ENCODE measurements around the gene BHLHA9. TPM values are rescaled to one million over a fixed set of nuclear protein-coding genes. Genes with fewer than 3 reads are reported as not detected.
A peak's percentile ranks its signal among the peaks of the same experiment; 100 is the strongest.
"Not testable (repeated sequence)": the region's sequence is repeated elsewhere in the genome, so short reads cannot be mapped to it uniquely, and the experiment has no call there.

The BHLHA9 gene
- total RNA-seq, 2 donors from 2014 or later, result not detected

DNA sequence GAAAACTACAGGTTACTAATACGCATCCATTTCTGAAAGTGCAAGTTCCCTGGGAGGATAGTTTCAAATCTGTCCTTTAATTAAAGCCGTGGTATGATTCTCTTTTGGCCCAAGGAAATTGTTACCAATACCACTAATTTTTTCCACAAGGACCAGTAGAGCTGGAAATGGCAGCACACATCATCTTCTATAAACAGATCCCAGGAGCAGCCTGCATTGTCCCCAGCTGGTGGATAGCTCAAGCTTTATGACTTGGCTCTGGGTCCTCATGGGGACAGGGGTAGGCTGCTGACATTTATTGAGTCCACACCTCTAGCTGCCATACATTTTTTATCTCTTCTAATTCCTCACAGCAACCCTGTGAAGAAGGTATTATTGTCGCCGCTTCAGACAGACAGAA lies 35.8 kb upstream of the BHLHA9 start:
- no peaks in the 10 kb centered on the region for H3K9me3 Mint-ChIP-seq
- ATAC-seq (replicated peaks), result no peak

DNA sequence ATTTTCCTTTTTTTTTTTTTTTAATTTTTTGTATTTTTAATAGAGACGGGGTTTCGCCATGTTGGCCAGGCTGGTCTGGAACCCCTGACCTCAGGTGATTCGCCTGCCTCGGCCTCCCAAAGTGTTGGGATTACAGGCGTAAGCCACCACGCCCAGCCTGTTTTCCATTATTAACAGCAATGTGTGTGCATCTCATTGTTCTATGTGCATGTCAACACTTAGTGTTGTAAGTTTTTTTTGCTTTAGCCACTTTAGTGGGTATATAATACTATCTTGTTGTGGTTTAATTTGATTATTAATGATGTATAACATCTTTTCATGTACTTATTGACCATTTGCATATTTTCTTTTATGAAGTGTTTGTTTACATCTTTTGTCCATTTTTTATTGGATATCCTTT lies 32.8 kb upstream of the BHLHA9 start:
- no peaks in the 10 kb centered on the region for H3K36me3 Mint-ChIP-seq (ENCODE audit: low read depth)
- peaks cover 18% of the 10 kb centered on the region for H3K27me3 Mint-ChIP-seq
- ATAC-seq (replicated peaks), result no peak
- H3K4me3 Mint-ChIP-seq, result no peak overlapping the region
- H3K4me1 Mint-ChIP-seq, result peaks cover 7% of the 10 kb centered on the region
- no peak overlapping the region for H3K27ac Mint-ChIP-seq
- no peaks in the 10 kb centered on the region for H3K9me3 Mint-ChIP-seq

More for the DNA sequence above, 35.8 kb upstream of the BHLHA9 start:
- H3K4me3 Mint-ChIP-seq, result no peak overlapping the region
- H3K27ac Mint-ChIP-seq, result no peak overlapping the region
- H3K27me3 Mint-ChIP-seq, result peaks cover 20% of the 10 kb centered on the region
- peaks cover 7% of the 10 kb centered on the region for H3K36me3 Mint-ChIP-seq (ENCODE audit: low read depth)
- H3K4me1 Mint-ChIP-seq, result peaks cover 5% of the 10 kb centered on the region

DNA sequence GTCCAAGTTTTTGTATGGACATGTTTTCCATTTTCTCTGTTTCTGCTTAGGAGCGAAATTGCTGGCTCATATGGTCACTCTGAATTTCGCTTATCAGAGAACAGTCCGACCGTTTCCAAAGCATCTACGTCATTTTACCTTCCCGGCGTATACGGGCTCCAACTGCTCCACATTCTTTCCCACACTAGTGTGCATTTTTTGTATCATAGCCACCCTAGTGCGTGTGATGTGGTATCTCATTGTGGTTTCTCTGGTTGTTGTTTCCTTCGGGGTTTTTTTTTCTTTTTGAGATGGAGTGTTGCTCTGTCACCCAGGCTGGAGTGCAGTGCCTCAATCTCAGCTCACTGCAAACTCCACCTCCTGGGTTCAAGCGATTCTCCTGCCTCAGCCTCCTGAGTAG lies 31.0 kb upstream of the BHLHA9 start:
- Mint-ChIP-seq H3K27ac (no peak overlapping the region), H3K4me3 (no peak overlapping the region), H3K9me3 (no peaks in the 10 kb centered on the region), H3K4me1 (peaks cover 7% of the 10 kb centered on the region), H3K36me3 (ENCODE audit: low read depth) (no peaks in the 10 kb centered on the region), H3K27me3 (peaks cover 12% of the 10 kb centered on the region)
- ATAC-seq (replicated peaks), result peak; percentile 21

DNA sequence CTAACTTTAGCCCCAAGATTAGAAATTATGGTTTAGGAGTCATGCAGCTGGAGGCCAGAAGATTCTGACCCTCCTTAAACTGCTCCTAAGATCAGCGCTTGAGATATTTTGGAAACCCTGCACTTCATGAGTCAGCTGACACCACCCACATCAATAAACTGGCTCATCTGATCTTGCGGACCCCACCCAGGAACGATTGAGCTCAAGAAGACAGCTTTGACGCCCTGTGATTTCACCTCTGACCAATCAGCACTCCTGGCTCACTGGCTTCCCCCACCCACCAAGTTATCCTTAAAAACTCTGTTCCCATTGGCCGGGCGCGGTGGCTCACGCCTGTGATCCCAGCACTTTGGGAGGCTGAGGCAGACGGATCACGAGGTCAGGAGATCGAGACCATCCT lies 29.8 kb upstream of the BHLHA9 start:
- H3K9me3 Mint-ChIP-seq; H3K4me1 Mint-ChIP-seq; H3K27ac Mint-ChIP-seq; ATAC-seq (replicated peaks); H3K36me3 Mint-ChIP-seq (ENCODE audit: low read depth): not testable (repeated sequence)
- Mint-ChIP-seq H3K4me3 (peak overlapping the region; percentile 39), H3K27me3 (peaks cover 11% of the 10 kb centered on the region)

DNA sequence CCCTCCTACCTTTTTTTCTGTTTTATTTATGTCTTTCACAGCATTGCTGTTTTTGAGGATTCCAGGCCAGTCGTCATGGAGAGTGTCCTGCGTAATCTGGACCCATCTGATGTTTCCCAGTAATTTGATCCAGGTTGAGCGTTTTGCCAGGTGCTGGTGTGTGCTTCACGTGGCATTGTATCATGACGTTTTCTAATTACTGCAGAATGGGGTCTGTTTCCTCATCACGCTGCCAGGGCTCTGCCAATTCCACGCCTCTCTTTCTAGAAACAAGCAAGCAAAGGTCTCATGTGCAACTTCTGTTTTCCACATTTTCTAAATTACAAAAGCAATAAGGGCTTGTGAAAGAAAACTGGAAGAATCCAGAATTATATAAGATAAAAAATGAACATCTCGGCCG lies 28.3 kb upstream of the BHLHA9 start:
- no peak for ATAC-seq (replicated peaks)
- Mint-ChIP-seq H3K4me3 (no peak overlapping the region), H3K27ac (no peak overlapping the region), H3K9me3 (no peaks in the 10 kb centered on the region), H3K27me3 (peaks cover 11% of the 10 kb centered on the region), H3K4me1 (peaks cover 7% of the 10 kb centered on the region), H3K36me3 (ENCODE audit: low read depth) (no peaks in the 10 kb centered on the region)

DNA sequence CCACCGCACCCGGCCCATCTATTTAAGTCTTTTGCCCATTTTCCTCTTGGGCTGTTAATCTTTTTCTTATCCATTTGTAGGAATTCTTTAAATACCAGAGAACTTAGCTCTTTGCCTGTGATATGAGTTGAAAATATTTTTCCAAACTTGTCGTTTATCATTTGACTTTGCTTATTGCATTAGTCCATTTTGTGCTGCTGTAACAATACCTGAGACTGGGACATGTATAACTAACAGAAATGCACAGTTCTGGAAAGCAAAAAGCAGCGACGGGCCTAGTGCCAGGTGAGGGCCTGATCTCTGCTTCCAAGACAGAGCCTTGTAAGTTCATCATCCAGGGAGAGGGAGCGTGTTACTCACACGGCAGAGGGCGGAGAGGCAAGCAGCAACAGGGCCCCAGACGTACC lies 25.6 kb upstream of the BHLHA9 start:
- Mint-ChIP-seq H3K4me3 (no peak overlapping the region), H3K9me3 (no peaks in the 10 kb centered on the region), H3K36me3 (ENCODE audit: low read depth) (no peaks in the 10 kb centered on the region), H3K27me3 (peaks cover 11% of the 10 kb centered on the region), H3K4me1 (peaks cover 7% of the 10 kb centered on the region), H3K27ac (no peak overlapping the region)
- no peak for ATAC-seq (replicated peaks)

DNA sequence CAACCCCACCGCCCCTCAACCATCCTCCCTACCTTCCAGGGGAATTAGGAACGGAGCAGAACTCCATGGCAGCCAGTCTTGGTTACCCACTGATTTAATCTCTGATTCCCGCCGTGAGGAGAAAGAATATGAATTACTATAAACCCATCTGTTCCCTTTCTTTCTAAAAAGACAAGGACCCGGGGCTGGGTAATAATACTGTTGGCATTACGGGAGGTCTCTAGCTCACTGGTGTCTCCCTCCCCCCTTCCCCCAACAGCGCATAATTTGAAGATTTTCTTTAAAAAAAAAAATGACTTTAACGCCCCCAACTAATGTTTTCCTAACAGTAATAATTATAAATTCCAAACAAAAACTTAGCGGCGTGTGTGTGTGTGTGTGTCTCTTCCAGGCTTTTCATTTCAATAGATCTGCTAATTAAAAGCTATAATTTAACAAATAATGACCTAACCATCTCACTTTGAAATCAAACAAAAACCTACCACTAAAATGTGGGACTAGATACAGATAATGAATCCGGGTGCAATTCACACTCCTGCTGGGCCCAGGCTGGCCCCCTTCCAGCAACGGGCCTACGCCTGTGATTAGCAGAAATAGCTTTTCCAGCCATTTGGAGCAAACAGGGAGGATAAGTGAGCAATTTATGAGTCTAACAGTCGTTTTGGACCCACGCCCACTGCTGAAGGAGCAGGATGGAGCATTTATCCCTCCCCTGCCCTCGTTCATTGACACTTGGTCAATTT lies 18.2 kb upstream of the BHLHA9 start:
- H3K36me3 Mint-ChIP-seq (ENCODE audit: low read depth), result no peaks in the 10 kb centered on the region
- H3K9me3 Mint-ChIP-seq, result no peaks in the 10 kb centered on the region
- H3K4me3 Mint-ChIP-seq, result no peak overlapping the region
- no peaks in the 10 kb centered on the region for H3K4me1 Mint-ChIP-seq
- no peak overlapping the region for H3K27ac Mint-ChIP-seq
- H3K27me3 Mint-ChIP-seq, result peaks cover 5% of the 10 kb centered on the region
- no peak for ATAC-seq (replicated peaks)

DNA sequence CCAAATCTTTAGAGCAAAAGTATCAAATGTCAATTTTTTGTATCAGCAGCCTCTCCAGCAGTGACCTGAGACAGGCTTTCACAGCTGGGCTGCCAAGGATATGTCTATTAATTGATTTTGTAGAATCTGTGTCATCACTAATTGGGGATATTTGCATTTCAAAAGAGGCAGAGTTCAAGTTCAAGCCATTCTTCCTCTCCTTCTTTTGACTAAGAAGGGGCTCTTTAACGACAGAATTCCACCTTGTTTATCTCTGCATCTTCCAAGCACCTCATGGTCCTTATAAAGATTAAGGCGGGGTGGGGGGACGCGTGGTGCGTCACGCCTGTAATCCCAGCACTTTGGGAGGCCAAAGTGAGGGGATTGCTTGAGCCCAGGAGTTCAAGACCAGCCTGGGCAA lies 15.2 kb upstream of the BHLHA9 start:
- Mint-ChIP-seq H3K4me1 (peaks cover 4% of the 10 kb centered on the region), H3K27ac (no peak overlapping the region), H3K4me3 (no peak overlapping the region), H3K36me3 (ENCODE audit: low read depth) (no peaks in the 10 kb centered on the region), H3K9me3 (no peaks in the 10 kb centered on the region), H3K27me3 (peaks cover 8% of the 10 kb centered on the region)
- no peak for ATAC-seq (replicated peaks)

DNA sequence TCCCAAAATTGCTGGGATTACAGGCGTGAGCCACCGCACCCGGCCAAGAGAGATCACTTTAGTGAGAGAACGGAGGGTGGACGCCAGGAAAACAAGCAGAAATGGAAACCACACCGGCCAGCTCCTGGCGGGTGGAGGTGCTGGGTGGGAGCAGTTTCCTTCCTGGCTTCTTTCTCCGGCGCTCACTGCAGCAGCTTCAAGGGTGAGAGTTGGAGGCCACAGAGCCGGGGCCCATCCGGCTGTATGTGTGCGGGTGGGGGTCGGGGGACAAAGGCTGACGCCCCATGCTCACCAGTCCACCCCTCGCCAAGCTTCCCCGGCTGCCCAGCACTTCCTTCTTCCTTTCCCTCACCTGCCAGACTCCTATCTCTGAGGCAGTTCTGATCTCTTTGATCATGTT lies 13.5 kb upstream of the BHLHA9 start:
- Mint-ChIP-seq H3K4me3 (no peak overlapping the region), H3K36me3 (ENCODE audit: low read depth) (no peaks in the 10 kb centered on the region), H3K27me3 (peaks cover 8% of the 10 kb centered on the region), H3K27ac (no peak overlapping the region), H3K9me3 (no peaks in the 10 kb centered on the region), H3K4me1 (peaks cover 4% of the 10 kb centered on the region)
- no peak for ATAC-seq (replicated peaks)

DNA sequence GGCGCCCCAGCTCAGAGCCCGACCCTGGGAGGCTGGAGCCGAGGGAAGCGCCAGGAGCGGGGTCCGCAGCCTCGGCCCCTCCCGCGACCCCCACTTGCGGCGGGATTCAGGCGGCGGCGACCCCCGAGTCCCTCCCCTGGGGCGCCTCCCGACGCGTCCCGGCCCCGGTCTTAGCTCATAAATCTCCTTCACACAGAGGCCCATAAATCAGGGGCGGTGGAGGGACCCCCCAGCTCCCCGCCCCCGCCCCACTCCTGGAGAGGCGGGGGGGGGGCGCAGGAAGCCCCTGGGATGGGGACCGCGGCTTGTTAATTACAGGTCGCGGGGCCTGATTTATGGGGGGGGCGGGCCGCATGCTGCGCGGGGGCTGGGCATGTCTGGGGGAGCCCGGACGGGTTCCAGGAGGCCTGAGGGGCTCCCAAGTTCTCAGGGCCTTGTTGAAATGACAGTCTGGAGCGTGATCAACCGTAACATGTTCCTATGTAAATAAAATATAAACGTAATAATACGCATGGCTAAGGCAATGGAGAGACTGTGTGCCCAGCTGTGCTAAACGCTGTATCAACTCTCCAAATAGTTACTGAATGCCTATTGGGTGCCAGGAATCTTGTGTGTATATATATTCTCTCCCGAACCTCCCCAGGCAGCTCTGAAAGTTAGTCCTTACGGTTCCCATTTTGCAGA lies 10.0 kb upstream of the BHLHA9 start:
- H3K9me3 Mint-ChIP-seq, result no peaks in the 10 kb centered on the region
- H3K27me3 Mint-ChIP-seq, result peaks cover 8% of the 10 kb centered on the region
- peak overlapping the region; percentile 28 for H3K4me3 Mint-ChIP-seq
- peaks cover 4% of the 10 kb centered on the region for H3K4me1 Mint-ChIP-seq
- no peak for ATAC-seq (replicated peaks)
- H3K36me3 Mint-ChIP-seq (ENCODE audit: low read depth), result no peaks in the 10 kb centered on the region
- no peak overlapping the region for H3K27ac Mint-ChIP-seq

DNA sequence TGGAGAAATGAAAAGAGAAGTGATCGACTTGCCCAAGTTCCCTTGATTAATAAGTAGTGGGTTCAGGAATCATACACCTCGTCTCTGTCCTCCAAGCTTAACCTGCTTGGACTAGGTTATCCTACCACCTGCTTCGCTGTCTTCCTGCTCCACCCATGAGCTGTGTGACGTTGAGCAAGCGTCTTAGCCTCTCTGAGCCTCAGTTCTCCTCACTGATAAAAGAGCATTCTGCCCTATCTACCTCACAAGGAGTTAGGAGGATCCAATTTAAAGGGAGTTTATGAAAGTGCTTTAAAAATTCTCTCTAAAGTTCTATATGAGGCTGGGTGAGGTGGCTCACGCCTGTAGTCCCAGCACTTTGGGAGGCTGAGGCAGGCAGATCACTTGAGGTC lies 9.5 kb upstream of the BHLHA9 start:
- peaks cover 7% of the 10 kb centered on the region for H3K27me3 Mint-ChIP-seq
- no peaks in the 10 kb centered on the region for H3K9me3 Mint-ChIP-seq
- H3K4me1 Mint-ChIP-seq, result peaks cover 4% of the 10 kb centered on the region
- peak overlapping the region; percentile 28 for H3K4me3 Mint-ChIP-seq
- H3K36me3 Mint-ChIP-seq (ENCODE audit: low read depth), result no peaks in the 10 kb centered on the region
- no peak for ATAC-seq (replicated peaks)
- H3K27ac Mint-ChIP-seq, result no peak overlapping the region

DNA sequence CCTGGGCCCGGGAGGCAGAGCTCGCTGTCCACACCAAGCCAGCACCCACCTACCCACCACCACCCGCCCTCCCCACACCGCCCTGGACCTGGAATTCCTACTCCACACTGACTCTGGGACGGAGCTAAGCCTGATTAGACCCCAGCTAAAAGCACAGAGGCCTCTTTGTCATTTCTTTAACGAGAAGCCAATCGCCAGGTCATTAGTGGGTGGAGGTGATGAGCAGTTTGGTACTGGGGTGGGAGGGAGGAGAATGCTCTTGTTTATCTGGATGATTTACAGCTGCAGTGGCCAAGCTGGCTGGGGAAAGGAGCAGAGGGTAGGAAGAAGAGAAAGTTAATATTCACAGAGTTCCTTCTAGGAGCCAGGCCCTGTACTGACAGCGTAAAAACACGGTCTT lies 6.0 kb upstream of the BHLHA9 start:
- no peaks in the 10 kb centered on the region for H3K9me3 Mint-ChIP-seq
- no peaks in the 10 kb centered on the region for H3K36me3 Mint-ChIP-seq (ENCODE audit: low read depth)
- ATAC-seq (replicated peaks), result no peak
- peaks cover 3% of the 10 kb centered on the region for H3K27me3 Mint-ChIP-seq
- peaks cover 5% of the 10 kb centered on the region for H3K4me1 Mint-ChIP-seq
- H3K4me3 Mint-ChIP-seq, result no peak overlapping the region
- no peak overlapping the region for H3K27ac Mint-ChIP-seq

DNA sequence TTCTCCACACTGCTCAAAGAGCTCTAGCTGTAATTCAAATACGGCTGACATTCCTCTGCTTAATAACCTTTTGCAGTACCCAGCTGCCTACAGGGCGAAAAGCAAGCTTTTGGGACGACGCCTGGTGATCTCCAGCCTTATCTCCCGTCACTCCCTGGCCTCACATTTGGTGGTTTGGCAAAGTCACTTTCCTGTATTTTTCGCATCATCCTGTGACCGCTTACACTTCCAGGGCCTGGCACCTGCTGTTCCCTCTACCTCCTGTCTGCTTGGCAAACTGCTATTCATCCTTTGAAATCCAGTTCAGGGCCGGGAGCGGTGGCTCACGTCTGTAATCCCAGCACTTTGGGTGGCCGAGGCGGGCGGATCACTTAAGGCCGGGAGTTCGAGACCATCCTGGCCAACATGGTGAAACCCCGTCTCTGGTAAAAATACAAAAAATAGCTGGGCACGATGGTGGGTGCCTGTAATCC lies 2.7 kb upstream of the BHLHA9 start:
- peak overlapping the region; percentile 22 for H3K27ac Mint-ChIP-seq
- peak overlapping the region; percentile 90 for H3K4me3 Mint-ChIP-seq
- no peaks in the 10 kb centered on the region for H3K36me3 Mint-ChIP-seq (ENCODE audit: low read depth)
- H3K9me3 Mint-ChIP-seq, result no peaks in the 10 kb centered on the region
- no peak for ATAC-seq (replicated peaks)
- peaks cover 5% of the 10 kb centered on the region for H3K4me1 Mint-ChIP-seq
- no peaks in the 10 kb centered on the region for H3K27me3 Mint-ChIP-seq

DNA sequence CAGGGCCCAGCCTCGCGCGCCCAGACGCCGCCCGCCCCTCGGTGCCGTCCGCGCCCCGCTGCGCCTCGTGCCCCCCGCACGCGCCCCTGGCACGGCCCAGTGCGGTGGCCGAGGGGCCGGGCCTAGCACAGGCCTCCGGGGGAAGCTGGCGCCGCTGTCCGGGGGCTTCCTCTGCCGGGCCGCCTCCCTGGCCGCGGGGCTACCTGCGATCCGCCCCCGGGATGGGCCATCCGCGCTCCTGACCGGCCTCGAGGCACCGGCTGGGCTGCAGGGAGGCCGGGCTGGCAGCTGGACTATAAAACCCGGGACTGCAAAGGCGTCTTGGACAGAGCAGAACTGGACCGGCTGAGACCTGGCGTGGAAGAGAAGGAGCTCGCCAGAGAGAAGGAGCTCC lies 783 bp downstream of the BHLHA9 start:
- Mint-ChIP-seq H3K27me3 (peaks cover 6% of the 10 kb centered on the region), H3K4me3 (no peak overlapping the region), H3K27ac (no peak overlapping the region), H3K9me3 (no peaks in the 10 kb centered on the region), H3K4me1 (peaks cover 10% of the 10 kb centered on the region), H3K36me3 (ENCODE audit: low read depth) (no peaks in the 10 kb centered on the region)
- ATAC-seq (replicated peaks), result no peak

DNA sequence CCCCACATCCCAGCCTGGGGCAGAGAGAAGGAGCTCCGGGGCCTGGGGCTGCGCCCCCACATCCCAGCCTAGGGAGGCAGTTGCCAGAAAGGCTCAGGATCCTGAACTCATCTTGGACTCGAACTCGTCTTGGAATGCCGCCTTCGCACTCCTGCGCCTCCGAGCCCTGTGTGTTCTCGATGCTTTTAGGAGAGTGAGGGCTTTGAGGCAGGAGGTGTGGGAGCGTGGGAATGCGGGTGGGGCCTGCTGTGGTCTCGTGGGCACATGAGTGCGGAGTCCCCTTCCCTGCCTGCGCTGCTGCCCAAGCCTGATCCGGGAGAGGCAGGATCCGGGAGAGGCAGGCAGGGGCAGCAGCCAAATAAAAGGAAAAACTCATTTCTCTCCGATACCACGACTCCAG lies 1.2 kb downstream of the BHLHA9 start:
- ATAC-seq (replicated peaks), result no peak

More for the DNA sequence above, 1.2 kb downstream of the BHLHA9 start:
- Mint-ChIP-seq H3K9me3 (no peaks in the 10 kb centered on the region), H3K27ac (no peak overlapping the region), H3K4me1 (peaks cover 10% of the 10 kb centered on the region), H3K27me3 (peaks cover 6% of the 10 kb centered on the region), H3K36me3 (ENCODE audit: low read depth) (no peaks in the 10 kb centered on the region), H3K4me3 (no peak overlapping the region)
